Cardiac muscle cell (in vitro differentiated cells and primary cell): ENCODE measurements around the gene ORC1. TPM values are rescaled to one million over a fixed set of nuclear protein-coding genes. Genes with fewer than 3 reads are reported as not detected.

Source experiments
- DNase-seq, 2 donors: peaks; one replicate each; pipeline versions ENCODE4 v3.0.0 to v3.0.0-alpha.2; 2010 to 2017; ENCODE audit warnings: low read depth in 1 of 2, low spot score in 1 of 2
- H3K27ac ChIP-seq: fragments of 200-600 bp; sonication (generic); 2 replicates; pipeline ENCODE4 v1.5.1; 2016
- H3K27me3 ChIP-seq: fragments of 200-600 bp; sonication (generic); 2 replicates; pipeline ENCODE4 v1.6.0; 2016; ENCODE audit warnings: control low read depth
- H3K36me3 ChIP-seq: fragments of 200-600 bp; sonication (generic); 2 replicates; pipeline ENCODE4 v1.5.1; 2016; ENCODE audit warnings: control low read depth
- H3K4me1 ChIP-seq: fragments of 200-600 bp; sonication (generic); 2 replicates; pipeline ENCODE4 v1.8.1; 2017; ENCODE audit warnings: low read depth, mild to moderate bottlenecking, mixed run types
- H3K4me3 ChIP-seq: fragments of 200-600 bp; sonication (generic); 2 replicates; pipeline ENCODE4 v1.5.1; 2016; ENCODE audit warnings: mild to moderate bottlenecking
- H3K9me3 ChIP-seq: fragments of 200-600 bp; sonication (generic); 2 replicates; pipeline ENCODE4 v1.5.1; 2017; ENCODE audit warnings: low read depth, mild to moderate bottlenecking, control low read depth
- polyA plus RNA-seq: library from polyadenylated mRNA; unstranded; fragments of >200 nt; fragmentation: Nextera tagmentation; extraction: Ambion mirVana; gene quantifications from 2 replicates; pipeline ENCODE4 v1.2.1, GENCODE V29; 2016
- total RNA-seq: library from RNA; depleted of rRNA; stranded (reverse); fragments of >200 nt; gene quantifications from 2 replicates; pipeline ENCODE4 v1.2.3, GENCODE V29; 2016
- TF ChIP-seq, protein P1 (sequence below): IDR thresholded peaks from 2 replicates; pipeline ENCODE4 v1.5.1; 2012; ENCODE audit warnings: low read depth, mild to moderate bottlenecking, low read length

ORC1 gene
- total and polyA plus RNA-seq, 2 experiments from 2014 or later = 2.2 to 3.4 TPM

DNA sequence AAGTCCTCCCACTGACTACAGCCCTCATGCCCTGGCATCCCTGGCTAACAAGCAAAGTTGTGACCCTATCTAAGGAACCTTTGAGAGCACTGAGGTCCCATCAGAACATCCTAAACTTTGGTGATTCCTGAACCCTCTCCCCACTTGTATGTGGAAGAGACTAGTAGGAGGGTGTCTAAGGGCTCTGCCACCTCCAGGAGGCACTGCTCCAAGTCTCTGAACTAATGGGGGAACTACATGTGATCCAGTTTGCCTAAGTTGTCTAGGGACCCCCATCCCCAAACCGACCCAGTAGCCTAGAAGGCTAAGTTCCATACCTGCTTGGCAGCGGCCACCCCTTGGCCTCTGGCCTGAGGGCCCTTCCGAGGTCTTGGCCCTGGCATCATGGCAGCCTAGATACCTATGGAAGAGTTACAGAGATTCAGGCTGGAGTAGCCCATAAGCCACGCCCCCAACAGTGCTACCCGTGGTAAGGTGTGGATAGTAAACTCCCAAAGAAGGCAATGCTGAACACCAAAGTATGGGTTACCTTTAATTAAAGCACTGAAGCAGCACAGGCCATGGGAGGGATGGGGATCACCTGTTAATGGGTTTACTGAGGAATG lies 39.9 kb downstream of the ORC1 start:
- TF ChIP-seq, protein P1, sequence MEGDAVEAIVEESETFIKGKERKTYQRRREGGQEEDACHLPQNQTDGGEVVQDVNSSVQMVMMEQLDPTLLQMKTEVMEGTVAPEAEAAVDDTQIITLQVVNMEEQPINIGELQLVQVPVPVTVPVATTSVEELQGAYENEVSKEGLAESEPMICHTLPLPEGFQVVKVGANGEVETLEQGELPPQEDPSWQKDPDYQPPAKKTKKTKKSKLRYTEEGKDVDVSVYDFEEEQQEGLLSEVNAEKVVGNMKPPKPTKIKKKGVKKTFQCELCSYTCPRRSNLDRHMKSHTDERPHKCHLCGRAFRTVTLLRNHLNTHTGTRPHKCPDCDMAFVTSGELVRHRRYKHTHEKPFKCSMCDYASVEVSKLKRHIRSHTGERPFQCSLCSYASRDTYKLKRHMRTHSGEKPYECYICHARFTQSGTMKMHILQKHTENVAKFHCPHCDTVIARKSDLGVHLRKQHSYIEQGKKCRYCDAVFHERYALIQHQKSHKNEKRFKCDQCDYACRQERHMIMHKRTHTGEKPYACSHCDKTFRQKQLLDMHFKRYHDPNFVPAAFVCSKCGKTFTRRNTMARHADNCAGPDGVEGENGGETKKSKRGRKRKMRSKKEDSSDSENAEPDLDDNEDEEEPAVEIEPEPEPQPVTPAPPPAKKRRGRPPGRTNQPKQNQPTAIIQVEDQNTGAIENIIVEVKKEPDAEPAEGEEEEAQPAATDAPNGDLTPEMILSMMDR = no peak
- Histone ChIP-seq H3K4me3 (no peak overlapping the region), H3K36me3 (peaks cover 25% of the 10 kb centered on the region), H3K27ac (no peak overlapping the region), H3K4me1 (peaks cover 9% of the 10 kb centered on the region), H3K27me3 (no peaks in the 10 kb centered on the region), H3K9me3 (no peaks in the 10 kb centered on the region)
- DNase-seq = no peak

DNA sequence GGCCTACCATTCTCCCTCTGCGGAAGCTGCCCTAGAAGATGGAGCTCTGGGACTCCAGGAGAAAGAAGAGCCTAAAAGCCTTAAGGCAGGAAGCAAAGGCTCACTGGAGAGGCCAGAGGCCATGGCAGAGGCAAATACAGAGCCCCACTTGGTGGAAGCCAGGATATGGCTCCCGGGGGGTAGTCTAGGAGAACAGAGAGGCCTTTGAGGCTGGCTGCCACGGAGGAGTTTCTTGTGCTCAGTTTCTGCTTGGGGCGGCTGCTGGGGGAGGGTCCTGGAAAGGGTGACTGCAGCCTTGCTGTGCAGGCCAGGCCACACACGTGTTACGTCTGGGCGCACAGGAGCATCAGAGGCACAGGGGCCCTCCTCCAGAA lies 43.6 kb downstream of the ORC1 start:
- Histone ChIP-seq H3K4me1 (peaks cover 5% of the 10 kb centered on the region), H3K27me3 (no peaks in the 10 kb centered on the region), H3K4me3 (no peak overlapping the region), H3K9me3 (no peaks in the 10 kb centered on the region), H3K27ac (no peak overlapping the region), H3K36me3 (peaks cover 53% of the 10 kb centered on the region)
- DNase-seq = no peak
- TF ChIP-seq, protein P1 = no peak

DNA sequence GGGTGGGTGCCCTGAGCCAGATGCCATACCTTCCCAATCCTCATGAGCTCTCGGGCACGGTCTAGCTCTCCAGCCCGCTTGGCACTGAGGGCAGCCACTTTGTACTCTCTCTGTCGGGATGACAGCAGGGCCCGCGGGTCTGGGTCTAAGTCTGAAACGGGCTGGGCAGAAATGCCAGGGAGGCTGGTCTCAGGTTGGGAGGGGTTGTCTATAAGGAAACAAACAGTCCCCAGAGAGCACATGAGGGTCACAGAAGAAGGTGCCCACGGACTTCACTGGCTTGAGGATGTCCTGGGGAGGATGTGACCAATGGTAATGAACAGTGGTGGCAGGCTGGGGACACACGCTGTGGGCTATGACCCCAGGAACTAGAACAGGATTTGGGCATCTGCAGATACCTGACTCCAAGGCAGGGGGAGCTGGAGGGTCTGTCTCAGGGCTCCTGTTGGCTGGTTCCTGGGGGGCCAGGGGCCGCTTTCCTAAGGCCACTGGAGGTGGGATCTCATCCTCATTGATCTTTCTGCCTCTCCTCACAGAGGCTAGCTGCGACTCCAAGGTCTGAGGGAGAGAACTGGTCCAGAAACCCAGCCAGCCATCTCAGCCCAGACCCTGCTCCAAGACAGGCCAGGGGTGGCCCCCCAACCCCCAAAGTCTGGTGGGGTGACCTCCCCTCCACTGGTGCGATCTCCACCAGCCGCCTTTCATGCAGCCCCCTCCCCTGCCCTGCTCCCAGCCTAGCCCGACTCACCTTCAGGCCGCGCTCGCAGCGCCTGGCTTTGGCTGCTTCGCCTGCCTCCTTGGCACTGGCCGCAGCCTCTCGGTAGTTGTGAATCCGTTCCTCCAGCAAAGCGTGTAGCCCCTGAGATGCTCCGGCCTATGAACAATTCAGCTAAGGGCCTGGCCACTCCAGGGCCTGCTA lies 44.3 kb downstream of the ORC1 start:
- Histone ChIP-seq H3K36me3 (peaks cover 57% of the 10 kb centered on the region), H3K27me3 (no peaks in the 10 kb centered on the region), H3K4me1 (peaks cover 2% of the 10 kb centered on the region), H3K4me3 (no peak overlapping the region), H3K27ac (no peak overlapping the region), H3K9me3 (no peaks in the 10 kb centered on the region)
- TF ChIP-seq, protein P1 = no peak
- DNase-seq = no peak

DNA sequence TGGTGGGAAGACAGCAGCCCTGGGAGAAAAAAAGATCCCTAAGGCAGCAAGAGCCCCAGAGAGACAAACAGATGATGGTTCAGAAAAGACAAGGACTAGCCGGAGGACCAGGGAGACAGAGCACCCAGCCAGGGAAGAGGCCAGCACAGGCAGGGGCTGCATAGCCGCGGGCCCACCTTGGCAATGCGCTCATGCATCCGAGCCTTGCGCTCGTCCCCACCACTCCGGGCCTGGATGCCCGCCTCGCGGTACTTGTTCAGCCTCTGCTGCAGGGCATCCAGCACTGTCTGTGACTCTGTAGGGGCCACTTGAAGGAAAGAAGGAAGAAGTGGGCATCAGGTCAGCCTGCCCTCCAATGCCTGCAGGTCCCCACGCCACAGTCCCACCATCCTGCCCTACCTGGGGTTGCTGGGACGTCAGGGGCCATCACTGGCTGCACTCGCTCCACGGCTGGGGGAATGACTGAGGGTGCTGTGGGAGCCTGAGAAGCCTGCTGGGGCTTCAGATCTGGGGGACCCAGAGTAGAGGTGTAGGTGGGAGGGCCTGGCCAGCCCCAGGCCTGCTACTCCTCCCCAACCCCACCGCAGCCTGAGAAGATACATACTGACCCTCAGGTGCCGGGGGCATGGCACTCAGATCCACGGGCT lies 45.2 kb downstream of the ORC1 start:
- H3K4me3 ChIP-seq = no peak overlapping the region
- H3K27me3 ChIP-seq = no peaks in the 10 kb centered on the region
- no peaks in the 10 kb centered on the region for H3K4me1 ChIP-seq
- H3K27ac ChIP-seq = no peak overlapping the region
- TF ChIP-seq, protein P1 = no peak
- H3K9me3 ChIP-seq = no peaks in the 10 kb centered on the region
- no peak for DNase-seq
- peaks cover 64% of the 10 kb centered on the region for H3K36me3 ChIP-seq

DNA sequence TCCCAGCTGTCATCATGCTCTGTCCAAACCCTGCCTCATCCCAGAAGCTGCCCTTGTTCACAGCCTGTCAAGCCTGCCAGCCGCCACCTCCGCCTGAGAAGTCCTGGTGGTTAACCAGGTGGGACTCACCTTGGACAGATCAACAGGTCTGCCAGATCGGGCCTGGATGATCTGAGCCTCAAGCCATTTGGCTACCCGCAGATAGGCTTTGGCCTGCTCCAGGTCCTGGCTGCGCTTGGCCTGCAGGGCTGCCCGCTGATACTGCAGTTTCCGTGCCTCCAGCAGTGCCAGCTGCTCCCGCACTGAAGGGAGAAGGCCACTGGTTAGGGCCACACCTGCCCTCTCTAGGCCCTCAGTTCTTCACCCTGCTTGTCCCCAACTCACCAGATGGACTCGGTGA lies 46.8 kb downstream of the ORC1 start:
- DNase-seq = no peak
- no peak overlapping the region for H3K27ac ChIP-seq
- no peak overlapping the region for H3K4me3 ChIP-seq
- H3K4me1 ChIP-seq = no peaks in the 10 kb centered on the region
- no peaks in the 10 kb centered on the region for H3K9me3 ChIP-seq
- peaks cover 68% of the 10 kb centered on the region for H3K36me3 ChIP-seq
- no peaks in the 10 kb centered on the region for H3K27me3 ChIP-seq
- TF ChIP-seq, protein P1 = no peak
